WI38 (cell line): Measurements from ENCODE around the gene PARD3.

Experiments
- H3K4me3 ChIP-seq: 2 replicates; pipeline ENCODE4 v1.5.1; 2011; ENCODE audit warnings: low read depth, mild to moderate bottlenecking, control low read depth, low read length
- TF ChIP-seq, protein P1 (sequence below): IDR thresholded peaks from 2 replicates; pipeline ENCODE4 v1.5.1; 2012; ENCODE audit warnings: low read depth, mild to moderate bottlenecking, control low read depth, low read length

PARD3 gene

DNA sequence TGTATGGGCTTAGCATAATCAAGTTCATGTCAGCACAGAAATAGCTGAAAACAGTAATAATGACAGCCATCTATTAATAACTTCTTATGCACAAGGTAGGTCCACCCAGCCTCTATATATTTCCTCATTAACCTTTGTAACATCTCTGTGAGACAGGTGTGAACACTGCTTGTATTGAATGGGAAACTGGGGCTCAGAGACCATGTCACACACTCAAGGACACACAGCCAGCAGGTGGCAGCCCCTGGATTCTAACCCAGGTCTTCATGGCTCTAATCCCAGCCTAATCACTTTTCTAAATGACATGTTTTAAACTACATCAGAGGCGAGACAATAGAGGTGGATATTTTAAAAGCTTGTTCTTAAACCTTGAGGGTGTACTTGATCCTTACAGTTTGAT, 591.4 kb downstream of the PARD3 start:
- H3K4me3 ChIP-seq = no peak overlapping the region
- TF ChIP-seq, protein P1, sequence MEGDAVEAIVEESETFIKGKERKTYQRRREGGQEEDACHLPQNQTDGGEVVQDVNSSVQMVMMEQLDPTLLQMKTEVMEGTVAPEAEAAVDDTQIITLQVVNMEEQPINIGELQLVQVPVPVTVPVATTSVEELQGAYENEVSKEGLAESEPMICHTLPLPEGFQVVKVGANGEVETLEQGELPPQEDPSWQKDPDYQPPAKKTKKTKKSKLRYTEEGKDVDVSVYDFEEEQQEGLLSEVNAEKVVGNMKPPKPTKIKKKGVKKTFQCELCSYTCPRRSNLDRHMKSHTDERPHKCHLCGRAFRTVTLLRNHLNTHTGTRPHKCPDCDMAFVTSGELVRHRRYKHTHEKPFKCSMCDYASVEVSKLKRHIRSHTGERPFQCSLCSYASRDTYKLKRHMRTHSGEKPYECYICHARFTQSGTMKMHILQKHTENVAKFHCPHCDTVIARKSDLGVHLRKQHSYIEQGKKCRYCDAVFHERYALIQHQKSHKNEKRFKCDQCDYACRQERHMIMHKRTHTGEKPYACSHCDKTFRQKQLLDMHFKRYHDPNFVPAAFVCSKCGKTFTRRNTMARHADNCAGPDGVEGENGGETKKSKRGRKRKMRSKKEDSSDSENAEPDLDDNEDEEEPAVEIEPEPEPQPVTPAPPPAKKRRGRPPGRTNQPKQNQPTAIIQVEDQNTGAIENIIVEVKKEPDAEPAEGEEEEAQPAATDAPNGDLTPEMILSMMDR = no peak

DNA sequence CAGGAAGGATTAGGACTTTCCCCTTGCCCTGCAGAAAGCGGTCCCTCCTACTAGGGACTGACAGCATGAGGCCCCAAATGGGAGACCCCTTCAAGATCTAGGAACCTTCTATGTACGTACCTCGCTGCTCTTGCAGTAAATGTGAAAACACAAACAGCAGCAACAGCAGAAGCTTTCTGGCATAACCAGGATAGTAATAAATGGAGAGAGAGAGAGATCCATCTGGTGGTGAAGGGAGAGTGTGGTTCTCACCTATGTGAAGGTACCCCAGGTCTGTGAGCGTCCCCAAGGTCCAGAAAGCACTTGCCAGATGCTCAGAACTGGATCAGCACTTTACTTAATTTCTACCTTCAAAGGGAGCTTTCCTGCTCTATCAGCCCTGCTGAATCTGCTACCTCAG, 592.7 kb downstream of the PARD3 start:
- TF ChIP-seq, protein P1 = no peak
- H3K4me3 ChIP-seq = no peak overlapping the region

DNA sequence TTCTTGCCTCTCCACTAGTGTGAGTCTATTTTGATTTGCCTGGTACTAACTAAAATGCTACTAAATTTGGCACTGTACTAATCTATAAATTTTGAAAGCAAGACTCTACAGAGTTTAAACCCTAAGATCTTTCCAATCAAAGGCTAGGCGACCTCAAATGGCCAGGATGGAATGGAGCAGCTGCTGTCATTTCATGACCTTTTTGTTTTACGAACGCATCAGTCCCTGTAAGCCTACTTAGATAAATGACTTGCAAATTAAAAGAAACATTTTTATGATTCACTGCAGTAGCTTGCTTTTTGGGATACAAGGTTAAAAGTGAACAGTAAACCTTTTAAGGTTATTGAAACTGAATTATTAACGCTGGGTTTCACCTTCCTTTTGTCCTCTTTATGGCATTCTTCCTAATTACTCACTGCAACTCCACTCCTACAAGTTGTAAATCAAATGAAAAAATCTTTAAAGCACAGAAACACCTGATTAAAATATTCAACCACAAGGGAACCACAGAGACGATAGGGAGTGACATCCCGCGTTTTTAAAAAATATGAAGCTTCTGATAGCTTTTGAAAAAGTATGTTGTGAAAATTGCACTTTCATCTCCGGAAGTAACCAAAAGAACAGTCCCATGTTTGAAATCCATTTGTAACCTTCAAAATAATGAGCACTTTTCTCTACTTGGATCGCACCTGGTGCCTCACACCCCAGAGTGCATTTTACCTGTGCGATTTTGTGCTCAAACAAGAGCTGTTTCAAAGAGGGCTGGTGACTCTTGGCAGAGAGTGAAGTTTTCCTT, 595.1 kb downstream of the PARD3 start:
- TF ChIP-seq, protein P1 = no peak
- no peak overlapping the region for H3K4me3 ChIP-seq

DNA sequence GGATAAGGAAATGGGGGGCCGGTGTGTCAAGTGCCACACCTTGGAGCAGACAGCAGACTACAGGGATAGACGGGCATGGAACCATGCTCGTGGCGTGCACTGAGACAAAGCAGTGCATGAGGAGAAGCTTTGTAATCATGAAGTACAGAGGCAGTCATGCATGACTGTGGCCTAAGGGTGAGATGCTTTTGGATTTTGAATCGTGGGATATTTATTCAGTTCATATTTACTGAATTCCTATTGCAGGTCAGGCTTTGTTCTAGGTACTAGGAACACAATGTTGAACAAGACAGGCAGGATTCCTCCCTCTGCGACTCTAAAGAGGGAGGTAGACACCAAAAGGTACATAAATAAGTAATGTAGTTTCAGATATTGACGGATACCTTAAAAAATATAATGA, 597.6 kb downstream of the PARD3 start:
- H3K4me3 ChIP-seq = no peak overlapping the region
- TF ChIP-seq, protein P1 = no peak

DNA sequence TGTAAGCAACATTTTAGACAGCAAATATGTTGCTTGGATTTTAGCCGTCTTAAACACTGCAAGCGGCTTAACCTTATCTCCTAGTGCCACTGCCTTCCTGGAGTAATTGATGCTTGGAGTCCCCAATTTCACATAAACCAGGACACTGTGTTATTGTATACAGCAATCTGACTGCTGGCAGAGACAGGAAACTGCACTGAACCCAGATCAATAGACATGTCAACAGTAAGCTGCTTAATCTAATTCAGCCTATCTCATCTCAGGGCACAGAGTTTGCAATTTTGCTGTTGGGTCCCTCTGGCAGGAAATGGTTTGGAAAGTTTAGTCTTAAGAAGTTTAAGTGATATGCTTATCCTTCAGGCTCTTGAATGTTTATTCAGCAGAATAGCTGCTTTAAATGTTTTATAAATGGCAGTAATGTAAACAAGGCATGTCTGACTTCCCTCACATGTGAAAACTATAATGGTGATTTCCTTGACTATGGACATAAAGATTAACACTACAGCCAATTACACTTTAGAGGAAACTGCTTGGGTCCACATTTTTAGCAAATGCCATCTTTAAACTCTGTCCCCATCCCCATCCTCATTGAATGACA, 598.6 kb downstream of the PARD3 start:
- H3K4me3 ChIP-seq = no peak overlapping the region

DNA sequence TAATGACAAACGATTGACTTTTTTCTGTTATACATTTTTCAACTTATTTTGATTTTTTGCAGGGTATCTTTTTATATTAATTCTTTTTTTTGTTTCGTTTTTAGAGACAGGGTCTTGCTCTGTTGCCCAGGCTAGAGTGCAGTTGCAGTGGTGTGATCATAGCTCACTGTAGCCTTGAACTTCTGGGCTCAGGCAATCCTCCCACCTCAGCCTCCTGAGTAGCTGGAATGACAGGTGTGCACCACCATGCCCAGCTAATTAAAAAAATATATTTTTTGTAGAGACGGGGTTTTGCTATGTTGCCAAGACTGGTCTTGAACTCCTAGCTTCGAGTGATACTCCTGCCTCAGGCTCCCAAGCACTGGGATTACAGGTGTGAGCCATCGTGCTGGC, 601.3 kb downstream of the PARD3 start:
- TF ChIP-seq, protein P1 = no peak
- no peak overlapping the region for H3K4me3 ChIP-seq

More for the DNA sequence above, 598.6 kb downstream of the PARD3 start:
- TF ChIP-seq, protein P1 = no peak

DNA sequence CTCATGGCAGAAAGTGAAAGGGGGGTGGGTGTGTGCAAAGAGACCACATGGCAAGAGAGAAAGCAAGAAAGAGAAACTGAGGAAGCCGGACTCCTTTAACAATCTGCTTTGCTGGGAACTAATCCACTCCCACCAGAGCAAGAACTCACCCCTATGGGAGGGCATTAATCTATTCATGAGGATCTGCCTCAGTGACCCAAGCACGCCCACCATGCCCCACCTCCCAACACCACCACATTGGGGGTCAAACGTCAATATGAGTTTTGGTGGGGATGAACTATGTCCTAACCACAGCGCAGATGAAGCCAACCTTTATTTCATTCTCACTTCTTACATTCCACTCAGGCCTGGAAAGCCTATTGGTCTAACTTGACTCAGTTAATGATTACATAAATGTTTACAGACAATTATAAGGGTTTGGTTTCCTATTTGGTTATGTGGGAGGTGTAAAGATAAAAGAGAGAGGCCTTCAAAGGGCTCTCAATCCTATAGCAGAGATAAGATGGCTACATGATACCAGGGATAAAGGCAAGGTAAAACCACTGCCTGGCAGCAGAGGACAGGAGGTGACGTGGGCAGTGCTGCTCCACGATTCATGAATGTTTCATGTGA, 601.8 kb downstream of the PARD3 start:
- no peak overlapping the region for H3K4me3 ChIP-seq
- TF ChIP-seq, protein P1 = no peak
